ENCODE measurements around the gene ETNPPL.
"Not testable (repeated sequence)": the region's sequence is repeated elsewhere in the genome, so short reads cannot be mapped to it uniquely, and the experiment has no call there.

ETNPPL gene

GRCh38 chr4:108742451-108743420 is 20.1 kb downstream of the ETNPPL start:
- DNase-seq (ENCODE audit: insufficient read length, low spot score) (no peak), FAIRE-seq (no peak)
- no peak for TF ChIP-seq POLR2A (IDR thresholded peaks at IDR 0.05; ENCODE audit: low read depth, low read length)
- no peak for TF ChIP-seq POU2F2 (IDR thresholded peaks at IDR 0.05; ENCODE audit: low read depth, low read length)
- no peak for TF ChIP-seq POLR2AphosphoS5 (IDR thresholded peaks at IDR 0.05; ENCODE audit: low read depth, low read length)
- no peak for TF ChIP-seq SPI1 (IDR thresholded peaks at IDR 0.05; ENCODE audit: low read depth, low read length)
- no peak for TF ChIP-seq TAF1 (IDR thresholded peaks at IDR 0.05; ENCODE audit: low read depth, low read length)
- TF ChIP-seq PAX5 (IDR thresholded peaks at IDR 0.05; ENCODE audit: insufficient read depth, low read length, severe bottlenecking) = no peak

GRCh38 chr4:108738003-108738706 is 24.7 kb downstream of the ETNPPL start:
- no peak for FAIRE-seq
- TF ChIP-seq TAF1 (IDR thresholded peaks at IDR 0.05; ENCODE audit: low read depth, low read length) (no peak), SPI1 (IDR thresholded peaks at IDR 0.05; ENCODE audit: low read depth, low read length) (no peak), PAX5 (IDR thresholded peaks at IDR 0.05; ENCODE audit: insufficient read depth, low read length, severe bottlenecking) (no peak), POLR2AphosphoS5 (IDR thresholded peaks at IDR 0.05; ENCODE audit: low read depth, low read length) (no peak), POLR2A (IDR thresholded peaks at IDR 0.05; ENCODE audit: low read depth, low read length) (no peak), POU2F2 (IDR thresholded peaks at IDR 0.05; ENCODE audit: low read depth, low read length) (no peak)
- no peak for DNase-seq (ENCODE audit: insufficient read length, low spot score)

- TF ChIP-seq POLR2A (IDR thresholded peaks at IDR 0.05; ENCODE audit: low read depth, low read length) = no peak
- TF ChIP-seq TAF1 (IDR thresholded peaks at IDR 0.05; ENCODE audit: low read depth, low read length) = no peak
- TF ChIP-seq POLR2AphosphoS5 (IDR thresholded peaks at IDR 0.05; ENCODE audit: low read depth, low read length) = no peak
- no peak for TF ChIP-seq PAX5 (IDR thresholded peaks at IDR 0.05; ENCODE audit: insufficient read depth, low read length, severe bottlenecking)
- FAIRE-seq (no peak), DNase-seq (ENCODE audit: insufficient read length, low spot score) (no peak)
Measured at GRCh38 chr4:108731006-108731405, 31.8 kb downstream of the ETNPPL start.

GRCh38 chr4:108730579-108730978 is 32.3 kb downstream of the ETNPPL start:
- DNase-seq (ENCODE audit: insufficient read length, low spot score) = no peak
- TF ChIP-seq PAX5 (IDR thresholded peaks at IDR 0.05; ENCODE audit: insufficient read depth, low read length, severe bottlenecking) = no peak
- TF ChIP-seq POLR2AphosphoS5 (IDR thresholded peaks at IDR 0.05; ENCODE audit: low read depth, low read length) = no peak
- TF ChIP-seq SPI1 (IDR thresholded peaks at IDR 0.05; ENCODE audit: low read depth, low read length) = no peak
- TF ChIP-seq POU2F2 (IDR thresholded peaks at IDR 0.05; ENCODE audit: low read depth, low read length) = no peak
- TF ChIP-seq POLR2A (IDR thresholded peaks at IDR 0.05; ENCODE audit: low read depth, low read length) = no peak
- no peak for TF ChIP-seq TAF1 (IDR thresholded peaks at IDR 0.05; ENCODE audit: low read depth, low read length)
- FAIRE-seq = no peak

- no peak for DNase-seq (ENCODE audit: insufficient read length, low spot score)
- TF ChIP-seq POLR2A (IDR thresholded peaks at IDR 0.05; ENCODE audit: low read depth, low read length) (no peak), POLR2AphosphoS5 (IDR thresholded peaks at IDR 0.05; ENCODE audit: low read depth, low read length) (no peak), TAF1 (IDR thresholded peaks at IDR 0.05; ENCODE audit: low read depth, low read length) (no peak), SPI1 (IDR thresholded peaks at IDR 0.05; ENCODE audit: low read depth, low read length) (no peak), POU2F2 (IDR thresholded peaks at IDR 0.05; ENCODE audit: low read depth, low read length) (no peak), PAX5 (IDR thresholded peaks at IDR 0.05; ENCODE audit: insufficient read depth, low read length, severe bottlenecking) (no peak)
- FAIRE-seq = no peak
Measured at GRCh38 chr4:108729731-108730130, 33.1 kb downstream of the ETNPPL start.

GRCh38 chr4:108725457-108725856 is 37.4 kb downstream of the ETNPPL start:
- TF ChIP-seq SPI1 (IDR thresholded peaks at IDR 0.05; ENCODE audit: low read depth, low read length) (no peak), POLR2AphosphoS5 (IDR thresholded peaks at IDR 0.05; ENCODE audit: low read depth, low read length) (no peak), POLR2A (IDR thresholded peaks at IDR 0.05; ENCODE audit: low read depth, low read length) (no peak), TAF1 (IDR thresholded peaks at IDR 0.05; ENCODE audit: low read depth, low read length) (no peak), POU2F2 (IDR thresholded peaks at IDR 0.05; ENCODE audit: low read depth, low read length) (no peak), PAX5 (IDR thresholded peaks at IDR 0.05; ENCODE audit: insufficient read depth, low read length, severe bottlenecking) (no peak)
- DNase-seq (ENCODE audit: insufficient read length, low spot score) (no peak), FAIRE-seq (no peak)

GRCh38 chr4:108717386-108717785 is 45.5 kb downstream of the ETNPPL start:
- TF ChIP-seq PAX5 (IDR thresholded peaks at IDR 0.05; ENCODE audit: insufficient read depth, low read length, severe bottlenecking) (no peak), POU2F2 (IDR thresholded peaks at IDR 0.05; ENCODE audit: low read depth, low read length) (no peak), POLR2A (IDR thresholded peaks at IDR 0.05; ENCODE audit: low read depth, low read length) (no peak), SPI1 (IDR thresholded peaks at IDR 0.05; ENCODE audit: low read depth, low read length) (no peak), TAF1 (IDR thresholded peaks at IDR 0.05; ENCODE audit: low read depth, low read length) (no peak), POLR2AphosphoS5 (IDR thresholded peaks at IDR 0.05; ENCODE audit: low read depth, low read length) (no peak)
- FAIRE-seq (no peak), DNase-seq (ENCODE audit: insufficient read length, low spot score) (no peak)

GRCh38 chr4:108716340-108716739 is 46.5 kb downstream of the ETNPPL start:
- TF ChIP-seq POLR2A (IDR thresholded peaks at IDR 0.05; ENCODE audit: low read depth, low read length) (no peak), PAX5 (IDR thresholded peaks at IDR 0.05; ENCODE audit: insufficient read depth, low read length, severe bottlenecking) (no peak), SPI1 (IDR thresholded peaks at IDR 0.05; ENCODE audit: low read depth, low read length) (no peak), POU2F2 (IDR thresholded peaks at IDR 0.05; ENCODE audit: low read depth, low read length) (no peak), TAF1 (IDR thresholded peaks at IDR 0.05; ENCODE audit: low read depth, low read length) (no peak), POLR2AphosphoS5 (IDR thresholded peaks at IDR 0.05; ENCODE audit: low read depth, low read length) (no peak)
- FAIRE-seq = no peak
- no peak for DNase-seq (ENCODE audit: insufficient read length, low spot score)

- DNase-seq (ENCODE audit: insufficient read length, low spot score) (no peak), FAIRE-seq (no peak)
- TF ChIP-seq POLR2AphosphoS5 (IDR thresholded peaks at IDR 0.05; ENCODE audit: low read depth, low read length) (no peak), SPI1 (IDR thresholded peaks at IDR 0.05; ENCODE audit: low read depth, low read length) (no peak), POU2F2 (IDR thresholded peaks at IDR 0.05; ENCODE audit: low read depth, low read length) (no peak), POLR2A (IDR thresholded peaks at IDR 0.05; ENCODE audit: low read depth, low read length) (no peak), PAX5 (IDR thresholded peaks at IDR 0.05; ENCODE audit: insufficient read depth, low read length, severe bottlenecking) (no peak), TAF1 (IDR thresholded peaks at IDR 0.05; ENCODE audit: low read depth, low read length) (no peak)
Measured at GRCh38 chr4:108714880-108715279, 48.0 kb downstream of the ETNPPL start.

GRCh38 chr4:108710578-108710977 is 52.3 kb downstream of the ETNPPL start:
- FAIRE-seq; DNase-seq (ENCODE audit: insufficient read length, low spot score): not testable (repeated sequence)
